DND-41 (cell line): ENCODE measurements around the gene INHBB.

Source experiments
- CTCF ChIP-seq: IDR thresholded peaks from 2 replicates; pipeline ENCODE4 v1.5.1; 2012; ENCODE audit warnings: borderline replicate concordance, low read length, moderate library complexity, mild to moderate bottlenecking; ENCODE audit not compliant: poor library complexity, severe bottlenecking; ENCODE audit errors: extremely low read depth
- EZH2 ChIP-seq: IDR thresholded peaks from 3 replicates; pipeline ENCODE4 v1.6.1; 2012; ENCODE audit warnings: borderline replicate concordance, low read depth, mild to moderate bottlenecking, moderate library complexity, low read length, inconsistent platforms; ENCODE audit not compliant: severe bottlenecking

- TF ChIP-seq CTCF = no peak
- TF ChIP-seq EZH2 = no peak
Measured at GRCh38 chr2:120355780-120356266, 9.9 kb downstream of the INHBB start.
